Erythroblast (primary cell): ENCODE measurements around the gene PCK1.

Experiments used
- GATA1 ChIP-seq: IDR thresholded peaks from 2 replicates; pipeline ENCODE4 v1.6.1; 2011; ENCODE audit warnings: low read depth, mild to moderate bottlenecking, control low read depth, low read length, moderate library complexity
- POLR2A ChIP-seq: IDR thresholded peaks from 2 replicates; pipeline ENCODE4 v1.6.1; 2011; ENCODE audit warnings: mild to moderate bottlenecking, low read length

DNA sequence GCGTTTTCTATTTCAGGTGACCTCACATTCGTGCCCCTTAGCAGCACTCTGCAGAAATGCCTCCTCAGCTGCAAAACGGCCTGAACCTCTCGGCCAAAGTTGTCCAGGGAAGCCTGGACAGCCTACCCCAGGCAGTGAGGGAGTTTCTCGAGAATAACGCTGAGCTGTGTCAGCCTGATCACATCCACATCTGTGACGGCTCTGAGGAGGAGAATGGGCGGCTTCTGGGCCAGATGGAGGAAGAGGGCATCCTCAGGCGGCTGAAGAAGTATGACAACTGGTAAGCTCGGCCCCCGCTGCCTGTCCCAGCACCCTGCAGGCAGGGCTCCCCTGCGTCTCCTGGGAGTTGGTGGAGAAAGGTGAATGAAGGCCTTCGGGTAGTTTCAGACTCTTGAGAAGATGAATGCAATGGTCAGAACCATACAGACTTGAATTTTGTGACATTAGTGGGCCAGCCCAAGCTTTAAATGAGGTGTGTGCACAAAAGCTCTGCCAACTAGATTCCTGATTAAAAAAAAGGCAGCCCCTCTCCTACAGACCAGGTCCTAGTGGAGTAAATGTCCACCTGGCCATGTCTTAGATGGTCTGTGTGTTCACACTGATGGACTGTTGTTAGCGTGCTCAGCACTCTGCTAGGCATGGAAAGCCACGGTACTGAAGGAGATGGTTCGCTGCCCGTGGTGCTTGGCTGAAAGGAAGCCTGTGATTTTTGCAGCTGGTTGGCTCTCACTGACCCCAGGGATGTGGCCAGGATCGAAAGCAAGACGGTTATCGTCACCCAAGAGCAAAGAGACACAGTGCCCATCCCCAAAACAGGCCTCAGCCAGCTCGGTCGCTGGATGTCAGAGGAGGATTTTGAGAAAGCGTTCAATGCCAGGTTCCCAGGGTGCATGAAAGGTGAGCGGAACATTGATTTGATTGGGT is 708 bp downstream of the PCK1 start:
- TF ChIP-seq POLR2A: no peak
- TF ChIP-seq GATA1: no peak
